Neutrophil (primary cell): ENCODE measurements around the gene PINK1.

Source experiments
- H3K27ac ChIP-seq: fragments of 200-600 bp; sonication (generic); 2 replicates; pipeline ENCODE4 v1.5.1; 2016; ENCODE audit warnings: mild to moderate bottlenecking, moderate library complexity
- H3K27me3 ChIP-seq: fragments of 200-600 bp; sonication (generic); 2 replicates; pipeline ENCODE4 v1.6.0; 2016; ENCODE audit warnings: mild to moderate bottlenecking
- H3K36me3 ChIP-seq: fragments of 200-600 bp; sonication (generic); 2 replicates; pipeline ENCODE4 v1.5.1; 2017
- H3K4me1 ChIP-seq, 2 experiments: fragments of 200-600 bp in 1 of 2; sonication (generic) in 1 of 2; 1 replicate in 1 of 2; 2 replicates in 1 of 2; pipeline versions ENCODE4 v1.5.1 to v1.6.1; 2013 to 2016; ENCODE audit warnings: low read depth in 1 of 2, low read length in 1 of 2, mild to moderate bottlenecking in 1 of 2, moderate library complexity in 1 of 2; ENCODE audit not compliant: control insufficient read depth in 1 of 2, insufficient read depth in 1 of 2
- H3K4me3 ChIP-seq, 2 experiments: fragments of 200-600 bp in 1 of 2; sonication (generic) in 1 of 2; 1 replicate in 1 of 2; 2 replicates in 1 of 2; pipeline ENCODE4 v1.5.1; 2013 to 2016; ENCODE audit warnings: low read depth in 1 of 2, low read length in 1 of 2, mild to moderate bottlenecking in 1 of 2, moderate library complexity in 1 of 2
- H3K9me3 ChIP-seq: fragments of 200-600 bp; sonication (generic); 2 replicates; pipeline ENCODE4 v1.5.1; 2016
- TF ChIP-seq, protein P1 (sequence below): fragments of 200-600 bp; sonication (generic); IDR thresholded peaks from 2 replicates; pipeline ENCODE4 v1.5.1; 2016; ENCODE audit warnings: antibody characterized with exemption

The PINK1 gene

DNA sequence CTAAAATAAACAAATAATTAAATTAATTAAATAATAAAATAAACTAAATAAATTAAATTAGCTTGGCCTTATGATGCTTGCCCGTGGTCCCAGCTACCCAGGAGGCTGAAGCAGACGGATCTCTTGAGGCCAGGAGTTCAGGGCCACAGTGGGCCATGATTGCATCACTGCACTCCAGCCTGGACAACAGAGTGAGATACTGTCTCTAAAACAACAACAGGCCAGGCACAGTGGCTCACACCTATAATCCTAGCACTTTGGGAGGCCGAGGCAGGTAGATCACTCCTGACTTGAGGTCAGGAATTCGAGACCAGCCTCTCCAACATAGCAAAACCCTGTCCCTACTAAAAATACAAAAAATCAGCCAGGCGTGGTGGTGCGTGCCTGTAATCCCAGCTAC, 12.2 kb upstream of the PINK1 start:
- H3K9me3 ChIP-seq = no peaks in the 10 kb centered on the region
- peaks cover 58% of the 10 kb centered on the region for H3K36me3 ChIP-seq
- TF ChIP-seq, protein P1, sequence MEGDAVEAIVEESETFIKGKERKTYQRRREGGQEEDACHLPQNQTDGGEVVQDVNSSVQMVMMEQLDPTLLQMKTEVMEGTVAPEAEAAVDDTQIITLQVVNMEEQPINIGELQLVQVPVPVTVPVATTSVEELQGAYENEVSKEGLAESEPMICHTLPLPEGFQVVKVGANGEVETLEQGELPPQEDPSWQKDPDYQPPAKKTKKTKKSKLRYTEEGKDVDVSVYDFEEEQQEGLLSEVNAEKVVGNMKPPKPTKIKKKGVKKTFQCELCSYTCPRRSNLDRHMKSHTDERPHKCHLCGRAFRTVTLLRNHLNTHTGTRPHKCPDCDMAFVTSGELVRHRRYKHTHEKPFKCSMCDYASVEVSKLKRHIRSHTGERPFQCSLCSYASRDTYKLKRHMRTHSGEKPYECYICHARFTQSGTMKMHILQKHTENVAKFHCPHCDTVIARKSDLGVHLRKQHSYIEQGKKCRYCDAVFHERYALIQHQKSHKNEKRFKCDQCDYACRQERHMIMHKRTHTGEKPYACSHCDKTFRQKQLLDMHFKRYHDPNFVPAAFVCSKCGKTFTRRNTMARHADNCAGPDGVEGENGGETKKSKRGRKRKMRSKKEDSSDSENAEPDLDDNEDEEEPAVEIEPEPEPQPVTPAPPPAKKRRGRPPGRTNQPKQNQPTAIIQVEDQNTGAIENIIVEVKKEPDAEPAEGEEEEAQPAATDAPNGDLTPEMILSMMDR = no peak
- no peaks in the 10 kb centered on the region for H3K27me3 ChIP-seq
- peaks cover 0 to 7% of the 10 kb centered on the region in 2 experiments for H3K4me1 ChIP-seq
- no peak overlapping the region for H3K4me3 ChIP-seq
- peak overlapping the region; percentile 36 for H3K27ac ChIP-seq

DNA sequence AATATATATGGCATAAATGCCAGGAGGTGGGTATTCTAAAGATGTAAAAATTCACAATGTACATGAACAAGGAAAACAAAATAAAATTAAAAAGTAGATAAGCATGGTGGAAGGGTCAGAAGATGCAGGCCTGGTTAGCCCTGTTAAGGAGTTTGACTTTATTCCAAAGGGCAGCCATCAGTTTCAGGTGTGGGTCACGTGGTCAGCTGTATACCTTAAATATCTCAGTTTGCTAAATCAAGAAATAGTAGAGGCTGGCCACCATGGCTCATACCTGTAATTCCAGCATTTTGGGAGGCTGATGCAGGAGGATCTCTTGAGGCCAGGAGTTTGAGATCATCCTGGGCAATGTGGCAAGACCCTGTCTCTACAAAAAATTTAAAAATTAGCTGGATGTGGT, 8.5 kb upstream of the PINK1 start:
- TF ChIP-seq, protein P1 = no peak
- no peak overlapping the region for H3K4me3 ChIP-seq
- peaks cover 21% of the 10 kb centered on the region for H3K36me3 ChIP-seq
- H3K27me3 ChIP-seq = no peaks in the 10 kb centered on the region
- H3K4me1 ChIP-seq = peaks cover 0 to 7% of the 10 kb centered on the region in 2 experiments
- H3K9me3 ChIP-seq = no peaks in the 10 kb centered on the region
- peak overlapping the region; percentile 20 for H3K27ac ChIP-seq

DNA sequence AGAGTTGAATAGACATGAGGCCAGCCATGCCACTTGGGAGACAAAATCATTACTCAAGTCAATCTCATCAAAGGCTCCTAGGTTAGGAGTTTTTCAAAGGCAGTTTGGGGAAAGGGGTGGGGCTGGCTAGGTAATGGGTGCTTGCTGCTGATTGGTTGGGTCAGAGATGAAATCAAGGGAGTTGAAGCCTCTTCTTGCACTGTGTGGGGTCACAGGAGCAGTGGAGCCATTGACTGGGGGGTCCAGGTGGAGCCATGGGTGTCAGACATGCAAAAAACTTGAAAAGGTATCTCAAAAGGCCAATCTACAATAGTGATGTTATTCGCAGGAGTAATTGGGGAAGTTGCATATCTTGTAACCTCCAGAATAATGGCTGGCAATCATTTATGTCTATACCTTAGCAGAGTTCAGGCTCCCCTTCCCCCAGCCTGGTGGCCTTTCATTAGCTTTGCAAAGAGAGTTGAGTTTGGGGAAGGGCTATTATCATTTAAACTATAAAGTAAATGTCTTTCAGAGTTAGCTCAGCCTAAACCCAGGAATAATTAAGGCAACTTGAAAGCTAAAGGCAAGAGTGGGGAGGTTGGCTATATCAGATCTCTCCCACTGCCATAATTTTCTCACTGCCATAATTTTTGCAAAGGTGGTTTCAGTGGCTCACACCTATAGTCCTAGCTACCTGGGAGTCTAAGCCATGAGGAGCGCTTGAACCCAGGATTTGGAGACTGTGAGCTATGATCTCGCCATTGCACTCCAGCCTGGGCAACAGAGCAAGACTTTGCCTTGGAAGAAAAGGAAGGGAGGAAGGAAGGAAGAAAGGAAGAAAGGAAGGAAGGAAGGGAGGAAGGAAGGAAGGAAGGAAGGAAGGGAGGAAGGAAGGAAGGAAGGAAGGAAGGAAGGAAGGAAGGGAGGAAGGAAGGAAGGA, 7.8 kb upstream of the PINK1 start:
- Histone ChIP-seq H3K4me3 (no peak overlapping the region), H3K4me1 (peaks cover 0 to 7% of the 10 kb centered on the region in 2 experiments), H3K9me3 (no peaks in the 10 kb centered on the region), H3K36me3 (peaks cover 15% of the 10 kb centered on the region), H3K27me3 (no peaks in the 10 kb centered on the region), H3K27ac (peak overlapping the region; percentile 10)
- TF ChIP-seq, protein P1 = no peak

DNA sequence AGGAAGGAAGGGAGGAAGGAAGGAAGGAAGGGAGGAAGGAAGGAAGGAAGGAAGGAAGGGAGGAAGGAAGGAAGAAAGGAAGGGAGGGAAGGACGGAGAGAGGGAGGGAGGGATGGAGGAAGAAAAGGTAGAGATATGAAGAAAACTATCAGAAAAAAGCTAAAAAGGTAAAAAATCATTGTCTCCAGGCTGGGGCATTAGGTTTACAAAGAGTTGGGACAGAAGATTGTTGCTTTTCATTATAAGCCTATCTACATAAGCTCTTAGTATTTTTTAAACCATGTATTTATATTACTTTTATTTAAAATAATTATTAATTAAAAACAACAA, 7.2 kb upstream of the PINK1 start:
- TF ChIP-seq, protein P1 = no peak
- Histone ChIP-seq H3K36me3 (peaks cover 10% of the 10 kb centered on the region), H3K4me3 (no peak overlapping the region), H3K27me3 (no peaks in the 10 kb centered on the region), H3K27ac (no peak overlapping the region), H3K9me3 (no peaks in the 10 kb centered on the region), H3K4me1 (peaks cover 0 to 7% of the 10 kb centered on the region in 2 experiments)

DNA sequence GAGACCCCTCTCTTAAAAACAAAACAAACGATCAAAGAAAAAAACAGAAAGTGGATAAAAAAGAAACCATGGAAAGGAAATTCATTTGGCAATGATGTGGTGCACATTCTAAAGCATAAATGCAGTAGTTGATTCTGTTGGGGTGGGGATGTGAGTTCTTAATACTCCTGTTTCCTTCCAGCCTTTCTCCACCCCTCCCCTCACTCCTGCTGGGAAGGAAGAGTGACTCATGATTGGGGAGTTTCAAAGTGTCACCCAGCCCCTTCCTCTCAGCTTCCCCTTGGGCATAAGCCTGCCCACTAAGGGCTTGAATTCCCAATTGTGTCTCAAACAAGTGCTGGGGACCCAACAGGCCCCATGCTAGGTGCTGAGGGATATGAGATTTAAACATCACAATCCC, 6.7 kb upstream of the PINK1 start:
- Histone ChIP-seq H3K9me3 (no peaks in the 10 kb centered on the region), H3K36me3 (peaks cover 7% of the 10 kb centered on the region), H3K27me3 (no peaks in the 10 kb centered on the region), H3K4me3 (no peak overlapping the region), H3K4me1 (peaks cover 0 to 7% of the 10 kb centered on the region in 2 experiments), H3K27ac (no peak overlapping the region)
- TF ChIP-seq, protein P1 = no peak
